SU-DHL-6 (cell line): ENCODE measurements around the gene CYP4F11.

Source experiments
- H2AFZ ChIP-seq: fragments of 200-600 bp; sonication (generic); 2 replicates; pipeline ENCODE4 v1.6.1; 2014; ENCODE audit warnings: low read depth, mild to moderate bottlenecking, moderate library complexity, mixed read lengths, antibody characterized with exemption, low read length; ENCODE audit not compliant: severe bottlenecking
- H3F3A ChIP-seq: fragments of 200-600 bp; shearing (Covaris generic); 2 replicates; pipeline ENCODE4 v1.6.0; 2016; ENCODE audit warnings: antibody characterized with exemption, mild to moderate bottlenecking; ENCODE audit not compliant: insufficient read depth
- H3K27ac ChIP-seq: fragments of 200-600 bp; sonication (generic); 2 replicates; pipeline ENCODE4 v1.5.1; 2016; ENCODE audit warnings: low read depth, mild to moderate bottlenecking, low read length, moderate library complexity, mixed read lengths
- H3K27me3 ChIP-seq: fragments of 200-600 bp; sonication (generic), shearing (Covaris generic); 2 replicates; pipeline ENCODE4 v1.6.0; 2014; ENCODE audit warnings: mild to moderate bottlenecking, low read length
- H3K36me3 ChIP-seq: fragments of 200-600 bp; sonication (generic); 2 replicates; pipeline ENCODE4 v1.6.1; 2014; ENCODE audit warnings: mild to moderate bottlenecking, low read length, mixed read lengths
- H3K4me2 ChIP-seq: fragments of 300-600, 200-600 bp; shearing (Covaris generic), sonication (generic); 2 replicates; pipeline ENCODE4 v1.6.0; 2014; ENCODE audit warnings: low read length, low read depth, mild to moderate bottlenecking; ENCODE audit not compliant: poor library complexity, severe bottlenecking
- H3K4me3 ChIP-seq: fragments of 200-600 bp; sonication (generic); 2 replicates; pipeline ENCODE4 v1.5.1; 2014; ENCODE audit warnings: antibody characterized with exemption, low read length, mild to moderate bottlenecking, mixed read lengths; ENCODE audit not compliant: insufficient read depth, poor library complexity, severe bottlenecking
- H3K79me2 ChIP-seq: fragments of 200-600 bp; sonication (generic); 2 replicates; pipeline ENCODE4 v1.6.1; 2014; ENCODE audit warnings: mild to moderate bottlenecking, low read length, moderate library complexity; ENCODE audit not compliant: insufficient read depth
- H3K9ac ChIP-seq: fragments of 200-600 bp; sonication (generic); 2 replicates; pipeline ENCODE4 v1.7.0; 2014; ENCODE audit warnings: mild to moderate bottlenecking, low read length
- H3K9me2 ChIP-seq: fragments of 200-600 bp; sonication (generic); replicated peaks from 2 replicates; pipeline ENCODE4 v1.6.1; 2014; ENCODE audit warnings: low read length; ENCODE audit not compliant: insufficient read depth
- H3K9me3 ChIP-seq: fragments of 200-600 bp; sonication (generic); 2 replicates; pipeline ENCODE4 v1.6.1; 2014; ENCODE audit warnings: low read length, mixed read lengths; ENCODE audit not compliant: insufficient read depth
- H4K20me1 ChIP-seq: fragments of 200-600 bp; sonication (generic); 2 replicates; pipeline ENCODE4 v1.6.1; 2014; ENCODE audit warnings: low read depth, mild to moderate bottlenecking, antibody characterized with exemption, low read length, moderate library complexity, mixed read lengths
- EZH2phosphoT487 ChIP-seq: fragments of 200-600 bp; sonication (generic), shearing (Covaris generic); conservative IDR thresholded peaks from 2 replicates; pipeline ENCODE4 v1.6.1; 2018; ENCODE audit warnings: mild to moderate bottlenecking, antibody characterized with exemption, low read length, moderate library complexity, mixed read lengths
- TF ChIP-seq, protein P1 (sequence below): fragments of 200-600 bp; sonication (generic); IDR thresholded peaks from one replicate; pipeline ENCODE4 v1.5.1; 2017; ENCODE audit warnings: antibody characterized with exemption, mild to moderate bottlenecking, low read length, moderate library complexity; ENCODE audit not compliant: insufficient read depth, poor library complexity, severe bottlenecking

CYP4F11 gene, protein sequence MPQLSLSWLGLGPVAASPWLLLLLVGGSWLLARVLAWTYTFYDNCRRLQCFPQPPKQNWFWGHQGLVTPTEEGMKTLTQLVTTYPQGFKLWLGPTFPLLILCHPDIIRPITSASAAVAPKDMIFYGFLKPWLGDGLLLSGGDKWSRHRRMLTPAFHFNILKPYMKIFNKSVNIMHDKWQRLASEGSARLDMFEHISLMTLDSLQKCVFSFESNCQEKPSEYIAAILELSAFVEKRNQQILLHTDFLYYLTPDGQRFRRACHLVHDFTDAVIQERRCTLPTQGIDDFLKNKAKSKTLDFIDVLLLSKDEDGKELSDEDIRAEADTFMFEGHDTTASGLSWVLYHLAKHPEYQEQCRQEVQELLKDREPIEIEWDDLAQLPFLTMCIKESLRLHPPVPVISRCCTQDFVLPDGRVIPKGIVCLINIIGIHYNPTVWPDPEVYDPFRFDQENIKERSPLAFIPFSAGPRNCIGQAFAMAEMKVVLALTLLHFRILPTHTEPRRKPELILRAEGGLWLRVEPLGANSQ

DNA sequence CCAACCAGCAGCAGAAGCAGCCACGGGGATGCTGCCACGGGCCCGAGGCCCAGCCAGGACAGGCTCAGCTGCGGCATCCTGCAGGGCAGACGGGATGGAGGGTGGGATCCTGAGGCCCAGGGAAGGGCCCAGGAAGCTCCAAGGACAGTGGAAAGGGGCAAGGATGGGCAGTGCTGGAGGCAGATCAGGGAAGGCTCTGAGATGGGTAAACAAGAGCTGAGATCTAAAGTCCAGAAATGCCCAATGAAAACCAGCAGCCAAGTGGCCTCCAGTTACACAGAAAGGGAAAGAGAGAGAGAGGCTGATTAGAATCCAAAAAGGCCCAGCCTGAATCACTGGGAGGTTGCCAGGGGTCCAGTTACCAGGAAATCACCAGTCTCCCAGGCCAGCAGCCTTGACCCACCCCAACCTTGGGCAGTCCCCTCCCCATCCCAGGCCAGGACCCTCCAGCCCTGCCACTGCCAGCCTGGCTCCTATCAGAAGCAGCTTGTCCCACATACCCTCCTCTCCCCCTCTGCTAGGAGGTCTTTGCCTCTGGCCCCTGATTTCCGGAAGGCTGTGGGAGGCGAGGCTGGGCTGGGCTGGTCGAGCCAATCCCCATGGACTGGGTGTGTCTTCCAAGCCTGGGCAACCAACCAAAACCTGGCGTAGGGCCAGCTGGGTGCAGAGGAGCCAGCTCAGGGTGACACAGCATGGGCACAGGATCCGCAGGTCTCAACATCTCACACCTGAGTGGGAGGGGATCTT is at the start of gene CYP4F11:
Gene CYP4F11 (minus strand): TSS at position 198 of the 747 bp plus-strand sequence. CDS start 121 bp downstream, at position 77.
- Histone ChIP-seq H3K27ac (no peak within 1 kb of the TSS), H3K4me3 (no peak within 1 kb of the TSS), H3K9ac (no peak within 1 kb of the TSS), H3K9me2 (no peaks in the 10 kb centered on the region), H3F3A (no peaks in the 10 kb centered on the region), H3K27me3 (no peaks in the 10 kb centered on the region), H3K36me3 (no peaks in the 10 kb centered on the region), H3K4me2 (no peak within 1 kb of the TSS), H3K9me3 (no peaks in the 10 kb centered on the region), H3K79me2 (no peaks in the 10 kb centered on the region), H2AFZ (no peak within 1 kb of the TSS), H4K20me1 (no peaks in the 10 kb centered on the region)
- TF ChIP-seq EZH2phosphoT487, result no peak
- TF ChIP-seq, protein P1, sequence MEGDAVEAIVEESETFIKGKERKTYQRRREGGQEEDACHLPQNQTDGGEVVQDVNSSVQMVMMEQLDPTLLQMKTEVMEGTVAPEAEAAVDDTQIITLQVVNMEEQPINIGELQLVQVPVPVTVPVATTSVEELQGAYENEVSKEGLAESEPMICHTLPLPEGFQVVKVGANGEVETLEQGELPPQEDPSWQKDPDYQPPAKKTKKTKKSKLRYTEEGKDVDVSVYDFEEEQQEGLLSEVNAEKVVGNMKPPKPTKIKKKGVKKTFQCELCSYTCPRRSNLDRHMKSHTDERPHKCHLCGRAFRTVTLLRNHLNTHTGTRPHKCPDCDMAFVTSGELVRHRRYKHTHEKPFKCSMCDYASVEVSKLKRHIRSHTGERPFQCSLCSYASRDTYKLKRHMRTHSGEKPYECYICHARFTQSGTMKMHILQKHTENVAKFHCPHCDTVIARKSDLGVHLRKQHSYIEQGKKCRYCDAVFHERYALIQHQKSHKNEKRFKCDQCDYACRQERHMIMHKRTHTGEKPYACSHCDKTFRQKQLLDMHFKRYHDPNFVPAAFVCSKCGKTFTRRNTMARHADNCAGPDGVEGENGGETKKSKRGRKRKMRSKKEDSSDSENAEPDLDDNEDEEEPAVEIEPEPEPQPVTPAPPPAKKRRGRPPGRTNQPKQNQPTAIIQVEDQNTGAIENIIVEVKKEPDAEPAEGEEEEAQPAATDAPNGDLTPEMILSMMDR, result no peak

DNA sequence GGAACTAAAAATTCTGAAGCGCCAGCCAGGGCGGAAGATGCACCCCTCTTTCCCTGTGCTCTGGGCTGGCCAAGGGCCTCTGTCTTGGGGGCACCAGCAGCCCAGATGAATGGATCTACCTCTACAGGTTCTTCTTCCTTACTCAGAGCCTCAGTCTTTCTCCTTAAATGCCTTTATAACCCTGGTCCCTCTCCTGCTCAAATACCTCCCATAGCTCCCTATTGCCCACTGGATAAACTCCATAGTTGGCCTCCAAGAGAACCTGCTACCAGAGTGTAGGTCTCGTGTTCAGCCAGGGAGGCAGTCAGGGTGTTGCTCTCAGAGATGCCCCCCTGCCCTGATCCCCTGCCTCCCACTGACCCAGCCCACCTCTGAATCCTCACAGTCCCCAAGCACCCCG is 45.0 kb upstream of the CYP4F11 start:
- TF ChIP-seq, protein P1, result no peak
- no peak for TF ChIP-seq EZH2phosphoT487
- Histone ChIP-seq H3K9me3 (no peaks in the 10 kb centered on the region), H3K4me3 (no peak overlapping the region)

DNA sequence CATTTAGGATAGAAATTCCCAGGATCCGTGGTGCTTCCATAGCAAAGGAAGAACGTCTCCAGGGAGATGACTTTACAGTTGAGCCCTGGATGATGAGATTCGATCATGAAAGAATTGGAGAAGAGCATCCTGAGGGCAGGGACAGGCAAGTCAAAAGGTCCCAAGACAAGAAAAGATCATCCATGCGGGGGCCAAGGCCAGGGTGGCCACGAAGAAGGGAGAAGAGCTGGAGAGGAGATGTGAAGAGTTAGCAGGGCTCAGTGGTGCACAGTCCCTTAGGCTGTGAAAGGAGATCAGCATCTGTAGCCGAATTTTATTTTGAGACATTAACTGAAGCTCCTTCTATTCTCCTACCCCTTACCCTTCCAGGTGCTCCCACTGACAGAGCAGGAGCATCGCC is 43.4 kb upstream of the CYP4F11 start:
- no peaks in the 10 kb centered on the region for H3F3A ChIP-seq
- no peaks in the 10 kb centered on the region for H3K27me3 ChIP-seq
- H3K36me3 ChIP-seq, result no peaks in the 10 kb centered on the region
- H2AFZ ChIP-seq, result no peak overlapping the region
- no peak overlapping the region for H3K9ac ChIP-seq
- no peak overlapping the region for H3K4me2 ChIP-seq
- no peaks in the 10 kb centered on the region for H3K9me2 ChIP-seq
- TF ChIP-seq EZH2phosphoT487, result no peak
- TF ChIP-seq, protein P1, result no peak
- no peaks in the 10 kb centered on the region for H3K79me2 ChIP-seq
- no peak overlapping the region for H3K4me3 ChIP-seq
- H4K20me1 ChIP-seq, result no peaks in the 10 kb centered on the region
- no peak overlapping the region for H3K27ac ChIP-seq
- H3K9me3 ChIP-seq, result no peaks in the 10 kb centered on the region

More for the DNA sequence above, 45.0 kb upstream of the CYP4F11 start:
- Histone ChIP-seq H3K27ac (no peak overlapping the region), H3F3A (no peaks in the 10 kb centered on the region), H3K4me2 (no peak overlapping the region), H3K9me2 (no peaks in the 10 kb centered on the region), H3K9ac (no peak overlapping the region), H2AFZ (no peak overlapping the region), H4K20me1 (no peaks in the 10 kb centered on the region), H3K36me3 (no peaks in the 10 kb centered on the region), H3K79me2 (no peaks in the 10 kb centered on the region), H3K27me3 (no peaks in the 10 kb centered on the region)
